Transverse colon (tissue), 4 donors: ENCODE data around the gene UBQLNL. TPM values are rescaled to one million over a fixed set of nuclear protein-coding genes. Genes with fewer than 3 reads are reported as not detected.

Source experiments
- DNase-seq: peaks from one replicate; pipeline ENCODE4 v3.0.0-alpha.2; 2019
- H3K27ac ChIP-seq, 4 donors: fragments of 200-600 bp; sonication (generic); 2 replicates each; pipeline ENCODE4 v1.5.1; 2016 to 2018; ENCODE audit warnings: inconsistent platforms in 4 of 4
- H3K27me3 ChIP-seq: fragments of 200-600 bp; sonication (generic); 2 replicates; pipeline ENCODE4 v1.5.1; 2017; ENCODE audit warnings: inconsistent platforms
- H3K36me3 ChIP-seq, 4 donors: fragments of 200-600 bp; sonication (generic); 2 replicates each; pipeline ENCODE4 v1.5.1; 2017 to 2019; ENCODE audit warnings: inconsistent platforms in 4 of 4
- H3K4me1 ChIP-seq, 4 donors: fragments of 200-600 bp; sonication (generic); 2 replicates each; pipeline ENCODE4 v1.5.1; 2017 to 2020; ENCODE audit warnings: inconsistent platforms in 4 of 4
- H3K4me3 ChIP-seq, 4 donors: fragments of 200-600 bp; sonication (generic); 1 replicate in 1 of 4; 2 replicates in 3 of 4; pipeline versions ENCODE4 v1.5.1 to v1.6.1; 2017 to 2019; ENCODE audit warnings: inconsistent platforms in 4 of 4
- H3K9me3 ChIP-seq, 2 donors: fragments of 200-600 bp; sonication (generic); 2 replicates each; pipeline ENCODE4 v1.5.1; 2017 to 2019; ENCODE audit warnings: inconsistent platforms in 2 of 2
- EP300 ChIP-seq: sonication (generic); formaldehyde crosslinking; IDR thresholded peaks from one replicate; pipeline ENCODE4 v1.6.1; 2017; ENCODE audit warnings: antibody characterized with exemption, low read depth
- POLR2A ChIP-seq: fragments of 450-650 bp; IDR thresholded peaks from one replicate; pipeline ENCODE4 v1.6.1; 2016; ENCODE audit warnings: antibody characterized with exemption, mild to moderate bottlenecking, moderate library complexity
- POLR2AphosphoS5 ChIP-seq, 3 donors: sonication (generic); formaldehyde crosslinking; IDR thresholded peaks; one replicate each; pipeline ENCODE4 v1.6.1; 2016; ENCODE audit warnings: antibody characterized with exemption in 3 of 3
- WGBS, 2 donors: methylation state at CpG; one replicate each; pipeline ENCODE4 v1.1.5; 2018; ENCODE audit warnings: low coverage in 1 of 2; 5-methylcytosine and 5-hydroxymethylcytosine counted together
- in situ Hi-C, 4 donors: fragments of 200-750 bp; cut with MboI; loops; one replicate each; pipeline versions ENCODE4 v1.15.0 to v1.15.1; 2017; ENCODE audit warnings: low sequenced_read_pairs in 3 of 4, low pct_ligation_motif_present in 1 of 4, low pct_unique_long_range_greater_than_20kb in 1 of 4
- intact Hi-C: fragments of 100-400 bp; cut with DNase I; formaldehyde crosslinking; loops from one replicate; pipeline ENCODE4 v1.15.1; 2023; ENCODE audit warnings: low total_unique reads
- total RNA-seq, 4 donors: library from RNA; depleted of rRNA; stranded (reverse); fragments of >200 nt; gene quantifications; one replicate each; pipeline ENCODE4 v1.1.0, GENCODE V29; 2016
- TF ChIP-seq, protein P1 (sequence below), 5 experiments: fragments of 200-600 bp in 3 of 5; fragments of 450-650 bp in 2 of 5; sonication (generic) in 3 of 5; IDR thresholded peaks; 1 replicate in 2 of 5; 2 replicates in 3 of 5; pipeline ENCODE4 v1.5.1; 2016 to 2017; ENCODE audit warnings: antibody characterized with exemption in 5 of 5, inconsistent platforms in 3 of 5, mild to moderate bottlenecking in 2 of 5, moderate library complexity in 1 of 5

The UBQLNL gene
- total RNA-seq, 4 donors from 2014 or later = 0.41 to 1.8 (median 0.48) TPM; not detected in 1

GRCh38 chr11:5473921-5474320 lies 42.6 kb downstream of the UBQLNL start:
- Histone ChIP-seq H3K4me1 (no peaks in the 10 kb centered on the region), H3K4me3 (no peak overlapping the region), H3K27me3 (no peaks in the 10 kb centered on the region), H3K27ac (no peak overlapping the region), H3K9me3 (no peaks in the 10 kb centered on the region), H3K36me3 (no peaks in the 10 kb centered on the region)
- no peak for TF ChIP-seq EP300
- TF ChIP-seq, protein P1, sequence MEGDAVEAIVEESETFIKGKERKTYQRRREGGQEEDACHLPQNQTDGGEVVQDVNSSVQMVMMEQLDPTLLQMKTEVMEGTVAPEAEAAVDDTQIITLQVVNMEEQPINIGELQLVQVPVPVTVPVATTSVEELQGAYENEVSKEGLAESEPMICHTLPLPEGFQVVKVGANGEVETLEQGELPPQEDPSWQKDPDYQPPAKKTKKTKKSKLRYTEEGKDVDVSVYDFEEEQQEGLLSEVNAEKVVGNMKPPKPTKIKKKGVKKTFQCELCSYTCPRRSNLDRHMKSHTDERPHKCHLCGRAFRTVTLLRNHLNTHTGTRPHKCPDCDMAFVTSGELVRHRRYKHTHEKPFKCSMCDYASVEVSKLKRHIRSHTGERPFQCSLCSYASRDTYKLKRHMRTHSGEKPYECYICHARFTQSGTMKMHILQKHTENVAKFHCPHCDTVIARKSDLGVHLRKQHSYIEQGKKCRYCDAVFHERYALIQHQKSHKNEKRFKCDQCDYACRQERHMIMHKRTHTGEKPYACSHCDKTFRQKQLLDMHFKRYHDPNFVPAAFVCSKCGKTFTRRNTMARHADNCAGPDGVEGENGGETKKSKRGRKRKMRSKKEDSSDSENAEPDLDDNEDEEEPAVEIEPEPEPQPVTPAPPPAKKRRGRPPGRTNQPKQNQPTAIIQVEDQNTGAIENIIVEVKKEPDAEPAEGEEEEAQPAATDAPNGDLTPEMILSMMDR (IDR thresholded peaks at IDR 0.05) = no peak
- TF ChIP-seq POLR2A = no peak
- no peak for TF ChIP-seq POLR2AphosphoS5 (IDR thresholded peaks at IDR 0.05)
- DNase-seq = no peak
- in situ Hi-C loops = loop anchor here in 2 of 4 donors (10.0 to 25.0 kb wide), 2 partner anchors 331 to 338 kb away; partner anchors contain the start of gene OR52N2 (in 2 of the 2)
- intact Hi-C loops = no loop called here

- Histone ChIP-seq H3K27me3 (no peaks in the 10 kb centered on the region), H3K4me3 (no peak overlapping the region), H3K9me3 (no peaks in the 10 kb centered on the region), H3K4me1 (no peaks in the 10 kb centered on the region), H3K27ac (no peak overlapping the region), H3K36me3 (no peaks in the 10 kb centered on the region)
- intact Hi-C loops (no loop called here), in situ Hi-C loops (loop anchor here in 1 of 4 donors (25.0 kb wide), 1 partner anchor 345 kb away; the partner anchor contains the start of gene OR52N2)
- TF ChIP-seq POLR2AphosphoS5 (IDR thresholded peaks at IDR 0.05) (no peak), POLR2A (no peak), EP300 (no peak)
- TF ChIP-seq, protein P1 (IDR thresholded peaks at IDR 0.05) = no peak
- no peak for DNase-seq
- 43 to 65% methylated on average over 1 to 2 of the region's 2 CpGs for WGBS, 2 donors
Observed at GRCh38 chr11:5467527-5467926, 49.0 kb downstream of the UBQLNL start.

Other genes with a start within 250 kb of the UBQLNL start
- gene HBE1, start 246.8 kb downstream of the UBQLNL start, total RNA-seq = not detected
- not detected for gene OR51B4, start 214.8 kb downstream of the UBQLNL start, total RNA-seq
- gene OR51B2, start 192.4 kb downstream of the UBQLNL start, total RNA-seq = not detected
- gene OR51B5, start 173.2 kb downstream of the UBQLNL start, total RNA-seq = not detected
- gene OR51B6, start 165.2 kb downstream of the UBQLNL start, total RNA-seq = not detected
- not detected for gene OR51M1, start 132.9 kb downstream of the UBQLNL start, total RNA-seq
- not detected for gene OR51Q1, start 94.6 kb downstream of the UBQLNL start, total RNA-seq
- not detected for gene OR51I1, start 75.2 kb downstream of the UBQLNL start, total RNA-seq
- gene OR51I2, start 67.4 kb downstream of the UBQLNL start, total RNA-seq = not detected
- not detected for gene OR52D1, start 28.0 kb downstream of the UBQLNL start, total RNA-seq
- gene UBQLN3, start 6.7 kb downstream of the UBQLNL start, total RNA-seq = under 1 TPM in 2 of 4 donors, not detected in 2; 0.64 to 0.75 TPM
- gene OR52H1, start 31.8 kb upstream of the UBQLNL start, total RNA-seq = under 1 TPM in 1 of 4 donors, not detected in 3; 0.79 TPM
- not detected for gene OR52B6, start 64.2 kb upstream of the UBQLNL start, total RNA-seq
- 1 to 10 TPM in 1 of 4 donors, under 1 TPM in 1, not detected in 2; 0.79 to 1.4 TPM for gene TRIM6, start 79.9 kb upstream of the UBQLNL start, total RNA-seq
- gene TRIM34, start 108.3 kb upstream of the UBQLNL start, total RNA-seq = 1 to 10 TPM; 1.5 to 9.8 (median 7.1) TPM
- gene TRIM5, start 168.4 kb upstream of the UBQLNL start, total RNA-seq = 10 to 100 TPM; 10.5 to 23.6 (median 16.3) TPM
- 10 to 100 TPM in 3 of 4 donors, 1 to 10 TPM in 1; 3.2 to 35.2 (median 21.4) TPM for gene TRIM22, start 173.1 kb upstream of the UBQLNL start, total RNA-seq
- not detected for gene OR56B1, start 219.7 kb upstream of the UBQLNL start, total RNA-seq
- not detected for gene OR52N4, start 237.5 kb upstream of the UBQLNL start, total RNA-seq